Measurements from ENCODE around the gene NRXN3.

Gene NRXN3

DNA sequence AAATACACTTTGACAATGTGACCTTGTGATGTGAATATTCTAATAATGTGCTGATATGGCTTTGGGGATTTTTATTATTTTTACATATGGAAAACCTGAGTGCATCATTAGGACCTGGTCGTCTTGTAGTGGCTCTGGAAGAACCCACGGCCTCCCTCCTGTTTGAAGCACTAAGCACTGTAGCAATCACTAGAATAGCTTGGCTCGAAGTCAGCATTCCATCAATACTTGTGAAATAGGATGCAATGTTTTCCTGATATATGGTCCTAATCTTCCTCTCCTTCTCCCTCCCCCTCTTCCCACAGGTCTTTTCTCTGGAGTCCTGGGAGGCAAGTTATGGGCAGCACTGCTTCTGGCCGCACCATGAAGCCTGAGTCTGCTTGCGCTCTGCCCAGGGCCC lies 71.9 kb downstream of the NRXN3 start:
- no peak for DNase-seq (ENCODE audit: low read depth in 2 of 2, low spot score in 1 of 2)

GRCh38 chr14:78243187-78243586 lies 73.0 kb downstream of the NRXN3 start:
- no peak for DNase-seq (ENCODE audit: low read depth in 2 of 2, low spot score in 1 of 2)

GRCh38 chr14:78245238-78245637 lies 75.1 kb downstream of the NRXN3 start:
- DNase-seq (ENCODE audit: low read depth in 2 of 2, low spot score in 1 of 2): no peak

DNA sequence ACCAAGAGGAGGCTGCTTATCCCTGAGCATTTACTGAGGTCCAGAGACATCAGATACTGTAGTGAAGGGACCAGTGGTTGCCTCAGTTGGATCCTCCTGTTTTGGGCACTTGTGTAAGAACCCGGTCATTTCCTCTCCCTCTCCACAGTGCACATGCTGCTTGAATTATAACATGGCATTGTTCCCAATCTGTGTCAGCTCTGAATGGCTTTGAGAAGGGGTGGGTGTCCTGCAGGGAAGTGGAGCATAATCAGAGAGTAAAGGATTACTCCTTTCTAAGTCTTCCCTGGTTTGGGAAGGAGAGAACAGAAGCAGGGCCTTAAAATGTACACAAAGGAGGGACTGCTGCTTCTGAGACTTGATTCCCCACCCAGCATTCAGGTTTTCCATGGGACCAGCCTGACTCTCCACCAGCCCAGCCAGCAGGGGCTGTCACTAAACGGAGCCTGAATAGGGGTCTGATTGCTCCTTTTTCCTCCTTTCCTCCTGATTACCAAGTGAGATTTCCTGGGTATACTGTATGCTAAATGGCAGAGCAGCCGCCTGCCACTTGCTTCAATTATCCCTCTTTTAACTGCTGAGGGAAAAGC lies 78.4 kb downstream of the NRXN3 start:
- no peak for DNase-seq (ENCODE audit: low read depth in 2 of 2, low spot score in 1 of 2)

DNA sequence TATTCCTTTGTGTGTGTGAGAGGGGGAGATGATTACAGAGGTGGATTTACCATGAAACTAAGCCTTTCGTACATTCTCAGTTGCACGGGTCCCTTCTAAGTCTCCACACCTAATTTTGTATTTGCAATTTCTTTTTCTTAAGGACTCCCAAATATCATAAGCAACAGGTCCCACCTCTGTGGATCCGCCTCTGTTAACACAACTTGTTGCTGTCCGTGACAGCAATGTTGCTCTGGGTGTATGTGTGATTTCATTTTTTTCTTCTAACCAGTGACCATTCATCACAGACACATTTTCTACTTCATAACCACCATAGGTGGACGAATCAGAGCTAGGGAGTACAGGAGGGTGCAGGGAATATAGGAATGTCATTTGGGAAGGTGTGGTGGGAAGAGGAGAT lies 81.1 kb downstream of the NRXN3 start:
- no peak for DNase-seq (ENCODE audit: low read depth in 2 of 2, low spot score in 1 of 2)

GRCh38 chr14:78253986-78254385 lies 83.8 kb downstream of the NRXN3 start:
- DNase-seq (ENCODE audit: low read depth in 2 of 2, low spot score in 1 of 2): no peak

DNA sequence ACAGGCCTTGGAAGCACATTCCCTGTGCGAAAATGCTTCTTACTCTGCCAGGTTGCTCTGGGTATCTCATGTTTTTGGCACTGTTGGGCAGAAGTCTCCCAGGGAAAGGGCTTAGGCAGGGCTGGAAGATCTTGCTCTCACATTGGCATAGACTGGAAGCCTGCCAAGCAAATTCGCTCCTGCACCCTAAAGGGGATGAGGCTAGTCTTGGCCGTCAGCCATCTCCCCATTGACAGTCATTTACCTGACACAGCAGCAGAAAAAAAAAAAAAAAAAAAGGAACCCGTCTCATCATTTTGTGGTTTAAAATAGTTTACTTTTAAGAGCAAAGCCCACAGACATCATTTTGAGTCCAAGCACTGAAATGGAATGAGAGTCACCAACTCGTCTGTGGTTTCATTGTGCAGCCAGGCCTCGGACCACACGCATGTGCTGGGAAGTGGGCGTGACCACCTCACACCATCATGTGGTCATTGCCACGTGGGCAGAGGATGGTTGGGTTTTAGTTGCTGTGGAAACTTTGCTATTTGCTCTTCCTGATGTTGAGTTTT lies 84.8 kb downstream of the NRXN3 start:
- DNase-seq (ENCODE audit: low read depth in 2 of 2, low spot score in 1 of 2): no peak

DNA sequence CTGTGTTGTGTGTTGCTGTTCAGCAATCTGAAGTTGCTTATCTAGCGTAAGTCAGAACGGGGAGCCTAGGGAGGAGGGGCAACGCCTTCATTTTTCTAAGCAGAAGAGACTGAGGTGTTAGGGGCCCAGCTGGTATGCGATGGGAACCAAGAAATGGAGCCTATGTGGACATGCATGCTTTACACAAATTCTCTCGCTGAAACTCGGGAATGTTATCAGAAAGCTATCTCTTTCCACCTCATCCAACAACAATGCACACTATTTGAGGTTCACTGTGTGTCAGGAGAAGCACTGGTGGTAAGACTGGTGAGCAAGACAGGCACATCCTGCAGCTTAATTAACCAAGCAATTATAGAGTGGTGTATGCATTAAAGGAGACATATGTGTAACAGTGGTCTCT lies 89.7 kb downstream of the NRXN3 start:
- no peak for DNase-seq (ENCODE audit: low read depth in 2 of 2, low spot score in 1 of 2)

DNA sequence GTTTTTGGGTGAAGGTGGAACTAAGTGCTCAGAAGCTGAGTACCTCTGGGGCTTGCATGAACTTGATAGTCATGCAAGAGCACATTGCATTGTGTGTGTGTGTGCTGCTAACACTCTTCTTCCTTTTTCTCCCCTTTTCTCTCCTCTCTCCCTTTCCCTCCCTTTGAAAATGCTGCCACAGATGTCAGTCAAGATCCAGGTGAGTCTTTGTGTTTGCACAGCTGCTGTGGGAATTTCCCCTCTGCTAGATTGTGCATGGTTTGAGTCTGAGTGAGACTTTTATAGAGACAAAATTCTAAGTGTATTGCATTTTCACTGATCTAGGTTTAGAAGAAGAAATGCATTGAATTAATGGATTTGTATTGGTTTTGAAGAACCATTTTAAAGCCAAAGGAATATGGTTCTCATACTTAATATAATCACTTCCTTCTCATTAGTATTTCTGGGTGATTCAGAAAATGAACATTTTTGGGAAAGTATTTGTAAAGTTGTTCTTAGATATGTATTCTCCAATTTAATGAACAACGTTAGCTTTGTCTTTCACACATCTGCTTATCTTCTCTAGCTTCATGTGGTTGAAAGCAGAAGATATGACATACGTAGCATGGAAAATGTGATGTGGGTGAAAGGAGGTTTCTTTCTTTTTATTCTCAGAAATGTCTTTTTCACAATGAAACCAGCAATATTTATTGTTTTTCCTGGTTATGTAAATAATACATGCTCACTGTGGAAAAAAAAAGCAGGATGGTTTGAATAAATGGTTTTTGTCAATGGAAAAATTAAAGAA lies 108.5 kb downstream of the NRXN3 start:
- no peak for DNase-seq (ENCODE audit: low read depth in 2 of 2, low spot score in 1 of 2)

- no peak for DNase-seq (ENCODE audit: low read depth in 2 of 2, low spot score in 1 of 2)
These were observed 112.3 kb downstream of the NRXN3 start for GRCh38 chr14:78282437-78282836.

DNA sequence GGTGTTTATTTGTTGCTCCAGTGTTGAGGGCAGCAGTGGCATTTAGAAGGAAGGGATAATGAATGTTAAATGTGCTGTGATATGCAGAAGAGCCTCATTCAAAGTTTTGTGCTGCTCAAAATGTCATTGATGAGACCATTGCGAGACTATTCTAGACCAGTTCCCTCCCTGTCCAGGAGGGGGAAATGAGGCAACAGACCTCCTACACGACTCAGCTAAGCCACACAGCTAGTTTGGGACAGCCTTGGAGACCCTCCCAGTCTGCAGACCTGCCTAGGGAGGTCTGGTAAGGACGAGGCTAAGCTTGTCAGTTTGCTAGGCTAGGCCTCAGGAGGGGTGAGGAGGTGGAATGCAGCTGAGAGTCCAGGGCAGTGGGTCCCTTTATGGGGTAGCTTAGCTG lies 116.0 kb downstream of the NRXN3 start:
- no peak for DNase-seq (ENCODE audit: low read depth in 2 of 2, low spot score in 1 of 2)

- DNase-seq (ENCODE audit: low read depth in 2 of 2, low spot score in 1 of 2): no peak
These were observed 121.8 kb downstream of the NRXN3 start for GRCh38 chr14:78292003-78292402.

GRCh38 chr14:78297858-78298257 lies 127.7 kb downstream of the NRXN3 start:
- no peak for DNase-seq (ENCODE audit: low read depth in 2 of 2, low spot score in 1 of 2)

- DNase-seq (ENCODE audit: low read depth in 2 of 2, low spot score in 1 of 2): no peak
These were observed 128.1 kb downstream of the NRXN3 start for GRCh38 chr14:78298298-78298697.

DNA sequence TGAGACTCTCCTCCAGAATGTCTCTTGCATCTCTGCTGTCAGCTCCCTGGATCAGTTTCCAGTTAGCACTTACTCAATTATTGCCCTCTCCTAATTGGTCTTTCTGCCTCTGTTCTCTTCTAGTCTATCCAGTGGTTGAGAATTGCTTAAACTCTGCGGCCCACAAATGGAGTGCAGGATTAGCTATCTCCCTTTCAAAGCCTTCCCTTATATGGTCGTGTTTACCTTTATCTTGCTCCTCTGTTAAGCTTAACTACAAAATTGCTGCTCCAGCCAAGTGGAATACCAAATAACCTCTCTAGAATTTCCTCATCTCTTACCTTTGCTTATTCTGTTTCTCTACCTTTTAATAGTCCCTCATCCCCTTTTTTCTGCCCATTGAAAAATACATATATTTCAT lies 132.7 kb downstream of the NRXN3 start:
- no peak for DNase-seq (ENCODE audit: low read depth in 2 of 2, low spot score in 1 of 2)

GRCh38 chr14:78307671-78308070 lies 137.5 kb downstream of the NRXN3 start:
- no peak for DNase-seq (ENCODE audit: low read depth in 2 of 2, low spot score in 1 of 2)

- no peak for DNase-seq (ENCODE audit: low read depth in 2 of 2, low spot score in 1 of 2)
These were observed 137.9 kb downstream of the NRXN3 start for GRCh38 chr14:78308079-78308478.

DNA sequence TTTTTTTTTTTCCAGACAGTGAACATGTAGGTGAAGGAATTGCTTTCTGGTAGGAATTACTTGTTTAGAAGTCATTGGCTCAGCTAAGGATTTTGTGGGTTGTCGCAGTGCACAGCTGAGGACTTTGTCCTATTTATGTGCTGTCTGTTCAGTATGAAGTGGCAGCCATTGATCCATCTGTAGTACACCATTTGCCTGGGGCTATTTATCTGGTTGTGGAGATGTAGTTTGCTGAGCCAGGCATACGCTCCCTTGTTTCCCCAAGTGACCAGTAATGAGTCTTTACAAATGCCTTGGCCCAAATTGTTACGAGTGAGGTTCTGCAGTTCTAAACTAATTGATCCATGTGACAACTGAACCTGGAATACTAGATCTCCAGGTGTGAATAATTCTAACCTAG lies 140.1 kb downstream of the NRXN3 start:
- DNase-seq (ENCODE audit: low read depth in 2 of 2, low spot score in 1 of 2): no peak

DNA sequence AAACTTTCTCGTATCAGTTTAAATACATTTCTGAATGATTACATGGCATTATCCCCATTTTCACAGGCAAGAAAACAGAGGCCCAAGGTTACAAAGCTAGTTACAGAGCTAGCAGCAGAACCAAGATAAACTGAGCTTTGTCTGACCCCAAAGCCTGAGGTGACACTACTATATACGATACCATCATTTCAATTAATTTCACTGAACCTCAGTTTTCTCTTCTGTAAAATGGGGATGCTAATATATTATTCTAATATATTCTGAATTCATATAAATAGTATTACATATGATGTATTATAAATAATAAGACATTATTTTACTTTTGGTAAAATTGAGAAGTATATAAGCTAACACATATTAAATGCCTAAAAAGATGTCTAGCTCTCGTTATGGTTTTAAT lies 143.3 kb downstream of the NRXN3 start:
- DNase-seq (ENCODE audit: low read depth in 2 of 2, low spot score in 1 of 2): no peak

- no peak for DNase-seq (ENCODE audit: low read depth in 2 of 2, low spot score in 1 of 2)
These were observed 144.3 kb downstream of the NRXN3 start for GRCh38 chr14:78314484-78314883.

DNA sequence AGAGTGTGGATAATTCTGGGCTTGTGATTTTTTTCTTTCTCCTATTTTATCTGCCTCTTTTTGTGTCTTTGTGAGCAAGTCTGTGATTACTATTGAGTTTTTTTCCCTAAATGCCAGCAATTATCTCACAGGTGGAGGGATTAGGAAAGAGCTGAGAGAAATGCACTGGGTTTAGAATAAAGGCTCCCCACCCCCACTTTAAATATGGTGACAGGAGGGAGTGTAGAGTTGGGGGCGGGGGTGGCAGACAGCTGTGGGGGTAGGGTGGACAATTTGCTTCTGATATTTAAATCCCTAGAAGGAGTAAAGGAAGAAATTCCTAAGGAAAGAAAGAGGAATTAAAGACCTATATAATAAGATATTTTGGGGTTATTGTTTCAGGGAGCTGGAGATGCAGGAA lies 145.9 kb downstream of the NRXN3 start:
- no peak for DNase-seq (ENCODE audit: low read depth in 2 of 2, low spot score in 1 of 2)

DNA sequence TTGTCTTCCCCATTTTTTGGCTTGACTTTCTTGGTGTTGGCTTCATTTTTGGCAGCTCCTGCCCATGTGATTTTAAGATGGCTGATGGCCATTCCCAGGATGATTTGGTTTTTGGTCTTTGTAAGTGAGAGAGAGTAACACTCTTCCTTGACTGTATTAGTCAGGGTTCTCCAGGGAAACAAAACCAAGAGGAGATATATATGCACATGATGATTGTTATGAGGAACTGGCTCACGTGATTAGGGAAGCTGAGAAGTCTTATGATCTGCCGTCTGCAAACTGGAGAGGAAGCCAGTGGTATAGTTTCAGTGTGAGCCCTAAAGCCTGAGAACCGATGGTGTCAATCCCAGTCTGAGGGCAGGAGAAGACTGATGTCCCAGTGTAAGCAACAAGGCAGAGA lies 146.6 kb downstream of the NRXN3 start:
- no peak for DNase-seq (ENCODE audit: low read depth in 2 of 2, low spot score in 1 of 2)

- DNase-seq (ENCODE audit: low read depth in 2 of 2, low spot score in 1 of 2): no peak
These were observed 149.2 kb downstream of the NRXN3 start for GRCh38 chr14:78319406-78319805.

Data from stimulated activated CD8-positive, alpha-beta memory T cell treated with anti-CD3 and anti-CD28 coated beads, Interleukin-4, amount 100 ng/mL, for 1 hour (primary cell).